ENCODE results near the gene GNLY. TPM values are rescaled to one million over a fixed set of nuclear protein-coding genes. Genes with fewer than 3 reads are reported as not detected.
A peak's percentile ranks its signal among the peaks of the same experiment; 100 is the strongest.

GNLY gene
- polyA plus RNA-seq, 1 experiment, result not detected

DNA sequence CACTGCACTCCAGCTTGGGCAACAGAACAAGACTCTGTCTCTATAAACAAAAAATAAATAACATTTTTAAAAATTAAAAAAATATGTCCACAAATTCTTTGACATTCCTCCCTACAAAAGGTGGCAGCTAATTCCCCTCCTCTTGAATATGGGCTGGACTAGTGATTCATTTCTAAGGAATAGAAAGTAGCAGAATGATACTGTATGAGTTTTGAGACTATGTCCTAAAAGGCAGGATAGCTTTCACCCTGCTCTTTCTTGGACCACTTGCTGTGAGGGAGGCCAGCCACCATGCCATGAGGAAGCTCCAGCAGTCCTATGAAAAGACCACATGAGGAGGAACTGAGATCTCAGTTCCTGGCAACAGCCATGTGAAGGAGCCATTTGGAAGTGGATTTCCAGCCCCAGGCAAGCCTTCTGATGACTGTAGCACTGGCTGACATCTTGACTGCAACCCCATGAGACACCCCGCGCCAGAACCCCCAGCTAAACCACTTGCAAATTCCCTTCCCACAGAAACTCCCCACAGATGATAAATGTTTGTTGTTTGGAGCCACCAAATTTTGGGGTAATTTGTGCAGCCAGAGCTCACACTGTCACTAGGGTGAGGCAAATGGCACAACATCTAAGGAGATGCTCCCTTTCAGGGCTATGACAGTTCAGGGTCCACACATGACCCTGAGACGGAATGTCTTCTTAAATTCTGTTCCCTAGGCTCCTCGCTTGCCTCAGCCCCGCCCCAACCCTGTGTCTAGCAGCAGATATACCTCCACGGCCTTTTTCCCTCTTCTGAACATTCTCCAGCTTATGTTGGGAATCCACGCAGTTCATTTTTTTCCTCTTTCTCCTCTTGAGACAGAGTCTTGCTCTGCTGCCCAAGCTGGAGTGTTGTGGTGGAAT lies 42.5 kb downstream of the GNLY start:
- H3K4me3 ChIP-seq (ENCODE audit: low read depth, low read length), result no peak overlapping the region
- no peaks in the 10 kb centered on the region for H3K27me3 ChIP-seq (ENCODE audit: control insufficient read depth, insufficient read depth, low read length)
- DNase-seq (ENCODE audit: low read depth), result no peak
- ChIA-PET POLR2A (no interaction called here), CTCF (interaction anchor here (0.6 to 7.1 kb wide), 12 partner anchors 7 to 91 kb away, joined by 3 to 62 read pairs (median 4); partner anchors contain the start of gene ATOH8)
- no peaks in the 10 kb centered on the region for H3K36me3 ChIP-seq (ENCODE audit: control insufficient read depth, insufficient read depth, low read length)
- TF ChIP-seq, protein P1, sequence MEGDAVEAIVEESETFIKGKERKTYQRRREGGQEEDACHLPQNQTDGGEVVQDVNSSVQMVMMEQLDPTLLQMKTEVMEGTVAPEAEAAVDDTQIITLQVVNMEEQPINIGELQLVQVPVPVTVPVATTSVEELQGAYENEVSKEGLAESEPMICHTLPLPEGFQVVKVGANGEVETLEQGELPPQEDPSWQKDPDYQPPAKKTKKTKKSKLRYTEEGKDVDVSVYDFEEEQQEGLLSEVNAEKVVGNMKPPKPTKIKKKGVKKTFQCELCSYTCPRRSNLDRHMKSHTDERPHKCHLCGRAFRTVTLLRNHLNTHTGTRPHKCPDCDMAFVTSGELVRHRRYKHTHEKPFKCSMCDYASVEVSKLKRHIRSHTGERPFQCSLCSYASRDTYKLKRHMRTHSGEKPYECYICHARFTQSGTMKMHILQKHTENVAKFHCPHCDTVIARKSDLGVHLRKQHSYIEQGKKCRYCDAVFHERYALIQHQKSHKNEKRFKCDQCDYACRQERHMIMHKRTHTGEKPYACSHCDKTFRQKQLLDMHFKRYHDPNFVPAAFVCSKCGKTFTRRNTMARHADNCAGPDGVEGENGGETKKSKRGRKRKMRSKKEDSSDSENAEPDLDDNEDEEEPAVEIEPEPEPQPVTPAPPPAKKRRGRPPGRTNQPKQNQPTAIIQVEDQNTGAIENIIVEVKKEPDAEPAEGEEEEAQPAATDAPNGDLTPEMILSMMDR (IDR thresholded peaks at IDR 0.05; ENCODE audit: insufficient read depth, low read depth, low read length), result no peak

DNA sequence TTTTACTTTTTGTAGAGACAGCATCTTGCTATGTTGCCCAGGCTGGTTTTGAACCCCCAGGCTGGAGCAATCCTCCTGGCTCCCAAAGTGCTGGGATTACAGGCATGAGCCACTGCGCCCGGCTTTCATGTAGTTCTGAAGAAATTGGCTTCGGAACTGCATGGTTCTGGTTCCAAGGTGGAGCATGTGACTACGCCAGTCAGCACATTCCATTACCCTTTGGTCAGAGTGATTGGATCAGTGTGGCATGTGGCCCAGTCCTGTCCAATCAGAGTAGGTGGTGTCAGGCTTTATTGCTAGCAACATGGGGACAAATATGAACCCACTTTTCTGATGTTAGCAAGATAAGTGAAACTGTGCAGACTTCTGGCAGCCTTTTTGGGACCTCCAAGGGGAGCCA lies 43.3 kb downstream of the GNLY start:
- TF ChIP-seq, protein P1 (IDR thresholded peaks at IDR 0.05; ENCODE audit: insufficient read depth, low read depth, low read length), result no peak
- ChIA-PET CTCF (interaction anchor here (1.1 to 7.1 kb wide), 7 partner anchors 8 to 78 kb away, joined by 3 to 62 read pairs (median 9); partner anchors contain the start of gene ATOH8), POLR2A (no interaction called here)
- no peaks in the 10 kb centered on the region for H3K36me3 ChIP-seq (ENCODE audit: control insufficient read depth, insufficient read depth, low read length)
- H3K27me3 ChIP-seq (ENCODE audit: control insufficient read depth, insufficient read depth, low read length), result no peaks in the 10 kb centered on the region
- peak; percentile 86 for DNase-seq (ENCODE audit: low read depth)
- H3K4me3 ChIP-seq (ENCODE audit: low read depth, low read length), result no peak overlapping the region

DNA sequence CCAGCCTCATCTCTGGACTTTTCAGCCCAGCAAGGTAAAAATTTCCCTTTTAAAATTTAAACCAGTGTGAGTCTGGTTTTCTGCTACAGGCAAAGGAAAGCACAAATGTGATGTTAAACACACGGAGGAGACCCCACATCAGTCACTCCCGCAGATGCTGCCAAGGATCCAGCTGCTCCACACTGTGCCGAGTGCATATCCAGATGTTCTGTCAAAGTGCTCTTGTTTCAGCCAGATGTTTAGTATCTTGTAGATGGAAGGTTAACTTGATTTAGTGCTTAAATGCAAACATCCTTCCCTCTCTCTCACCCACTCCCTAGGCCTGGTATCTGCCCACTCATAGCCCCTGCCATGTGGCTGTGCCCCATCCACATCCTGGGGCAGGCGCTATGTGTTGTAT lies 43.8 kb downstream of the GNLY start:
- Histone ChIP-seq H3K36me3 (ENCODE audit: control insufficient read depth, insufficient read depth, low read length) (no peaks in the 10 kb centered on the region), H3K4me3 (ENCODE audit: low read depth, low read length) (no peak overlapping the region), H3K27me3 (ENCODE audit: control insufficient read depth, insufficient read depth, low read length) (no peaks in the 10 kb centered on the region)
- POLR2A ChIA-PET, result no interaction called here
- DNase-seq (ENCODE audit: low read depth), result no peak
- CTCF ChIA-PET, result interaction anchor here (1.9 to 7.1 kb wide), 5 partner anchors 9 to 77 kb away, joined by 7 to 62 read pairs (median 11); partner anchors contain the start of gene ATOH8
- TF ChIP-seq, protein P1 (IDR thresholded peaks at IDR 0.05; ENCODE audit: insufficient read depth, low read depth, low read length), result no peak

DNA sequence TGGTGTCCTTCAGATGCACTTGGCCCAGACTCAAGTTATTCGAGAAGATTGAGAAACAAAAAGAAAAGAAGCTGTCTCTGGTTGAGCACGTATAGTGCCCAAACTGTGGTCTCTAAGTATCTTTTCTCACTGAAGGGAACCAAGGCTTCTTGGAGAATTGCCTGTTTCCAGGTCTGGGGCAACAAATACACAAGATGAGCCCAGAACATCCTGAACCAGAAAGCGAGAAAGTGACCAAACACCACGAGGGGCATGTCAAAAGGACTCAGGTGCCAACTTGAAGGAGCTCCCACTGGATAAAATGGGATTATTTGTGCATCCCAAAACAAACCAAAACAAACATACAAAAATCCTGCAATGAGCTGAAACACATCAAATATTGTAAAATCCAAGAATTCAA lies 46.0 kb downstream of the GNLY start:
- no peak overlapping the region for H3K4me3 ChIP-seq (ENCODE audit: low read depth, low read length)
- H3K36me3 ChIP-seq (ENCODE audit: control insufficient read depth, insufficient read depth, low read length), result no peaks in the 10 kb centered on the region
- ChIA-PET POLR2A (interaction anchor here (0.7 kb wide), 1 partner anchor 190 kb away, joined by 3 read pairs; no protein-coding TSS in a partner anchor), CTCF (interaction anchor here (0.9 to 5.4 kb wide), 5 partner anchors 11 to 74 kb away, joined by 3 to 36 read pairs (median 4); partner anchors contain the start of gene ATOH8)
- H3K27me3 ChIP-seq (ENCODE audit: control insufficient read depth, insufficient read depth, low read length), result no peaks in the 10 kb centered on the region
- TF ChIP-seq, protein P1 (IDR thresholded peaks at IDR 0.05; ENCODE audit: insufficient read depth, low read depth, low read length), result no peak
- no peak for DNase-seq (ENCODE audit: low read depth)

DNA sequence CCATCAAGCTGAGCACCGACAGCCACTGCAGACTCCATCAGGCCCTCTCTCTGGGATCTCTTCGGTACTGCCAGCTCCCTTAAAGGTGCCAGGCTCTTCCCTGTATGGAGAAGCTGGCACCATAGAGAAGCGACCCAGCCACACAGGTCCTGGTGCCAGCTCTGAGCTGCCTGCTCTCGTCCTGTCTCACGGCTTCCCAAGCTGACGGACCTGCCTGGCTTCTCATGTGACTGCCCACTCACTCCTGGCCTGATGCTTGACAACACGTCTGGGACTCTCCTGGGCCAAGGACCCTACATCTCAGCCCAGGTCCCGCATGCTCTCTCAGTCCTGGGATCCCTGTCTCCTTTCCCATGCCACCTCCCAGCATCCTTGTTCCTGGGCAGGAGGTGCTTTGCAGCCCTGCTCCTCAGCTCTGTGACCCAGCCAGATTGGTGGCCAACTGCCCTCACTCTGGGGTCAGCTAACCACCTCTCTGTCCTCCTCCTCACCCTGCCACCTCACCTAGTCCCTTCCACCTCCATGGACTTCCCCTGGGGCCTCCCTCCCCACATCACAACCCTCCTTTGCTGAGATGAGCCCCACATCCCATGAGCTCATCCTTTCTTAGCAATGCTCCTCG lies 47.2 kb downstream of the GNLY start:
- DNase-seq (ENCODE audit: low read depth), result no peak
- Histone ChIP-seq H3K4me3 (ENCODE audit: low read depth, low read length) (no peak overlapping the region), H3K27me3 (ENCODE audit: control insufficient read depth, insufficient read depth, low read length) (no peaks in the 10 kb centered on the region), H3K36me3 (ENCODE audit: control insufficient read depth, insufficient read depth, low read length) (no peaks in the 10 kb centered on the region)
- CTCF ChIA-PET, result interaction anchor here (0.6 to 5.4 kb wide), 16 partner anchors 8 to 108 kb away, joined by 3 to 36 read pairs (median 6); partner anchors contain the start of gene ATOH8
- POLR2A ChIA-PET, result interaction anchor here (0.8 to 1.2 kb wide), 3 partner anchors 12 to 31 kb away, joined by 3 to 4 read pairs (median 3); partner anchors contain the start of gene ATOH8
- TF ChIP-seq, protein P1 (IDR thresholded peaks at IDR 0.05; ENCODE audit: insufficient read depth, low read depth, low read length), result no peak
